KMS-11 (cell line): Measurements from ENCODE around the gene RBM17.

Experiments used
- H2AFZ ChIP-seq: fragments of 200-600 bp; sonication (generic); 2 replicates; pipeline ENCODE4 v1.6.1; 2016; ENCODE audit warnings: antibody characterized with exemption, mixed run types, low read depth
- H3K27ac ChIP-seq: fragments of 200-600 bp; sonication (generic); 2 replicates; pipeline ENCODE4 v1.6.1; 2016; ENCODE audit warnings: mild to moderate bottlenecking, mixed run types
- H3K27me3 ChIP-seq: fragments of 200-600 bp; sonication (generic); 2 replicates; pipeline ENCODE4 v1.6.1; 2017; ENCODE audit warnings: mild to moderate bottlenecking, low read depth, mixed run types, moderate library complexity; ENCODE audit not compliant: insufficient read depth
- H3K36me3 ChIP-seq: fragments of 200-600 bp; sonication (generic); 2 replicates; pipeline ENCODE4 v1.6.1; 2017; ENCODE audit warnings: mild to moderate bottlenecking, mixed run types; ENCODE audit not compliant: insufficient read depth
- H3K4me1 ChIP-seq: fragments of 200-600 bp; sonication (generic); 2 replicates; pipeline ENCODE4 v1.6.1; 2016; ENCODE audit warnings: mild to moderate bottlenecking, low read depth, mixed run types; ENCODE audit not compliant: poor library complexity, severe bottlenecking
- H3K4me2 ChIP-seq: fragments of 200-600 bp; sonication (generic); 2 replicates; pipeline ENCODE4 v1.7.0; 2016; ENCODE audit warnings: mild to moderate bottlenecking, mixed run types
- H3K4me3 ChIP-seq: fragments of 200-600 bp; sonication (generic); IDR thresholded peaks from 2 replicates; pipeline ENCODE4 v1.6.1; 2017; ENCODE audit warnings: low read depth, low read length, mixed read lengths; ENCODE audit not compliant: insufficient read depth
- H3K79me2 ChIP-seq: fragments of 200-600 bp; sonication (generic); 2 replicates; pipeline ENCODE4 v1.6.1; 2016; ENCODE audit warnings: low read depth, mixed run types; ENCODE audit not compliant: insufficient read depth
- H3K9ac ChIP-seq: fragments of 200-600 bp; sonication (generic); 2 replicates; pipeline ENCODE4 v1.6.1; 2016; ENCODE audit warnings: mild to moderate bottlenecking, mixed run types
- H4K20me1 ChIP-seq: fragments of 200-600 bp; sonication (generic); 2 replicates; pipeline ENCODE4 v1.6.1; 2016; ENCODE audit warnings: mild to moderate bottlenecking, mixed run types; ENCODE audit not compliant: insufficient read depth
- CTCF ChIP-seq: fragments of 200-600 bp; sonication (generic); conservative IDR thresholded peaks from 2 replicates; pipeline ENCODE4 v1.6.1; 2017; ENCODE audit warnings: low read depth, mild to moderate bottlenecking, antibody characterized with exemption, low read length, moderate library complexity, mixed read lengths

The RBM17 gene

GRCh38 chr10:6082496-6083395 lies 6.1 kb upstream of the RBM17 start:
- Histone ChIP-seq H3K27me3 (no peaks in the 10 kb centered on the region), H3K27ac (no peak overlapping the region), H2AFZ (no peak overlapping the region), H3K36me3 (no peaks in the 10 kb centered on the region), H4K20me1 (no peaks in the 10 kb centered on the region), H3K4me1 (no peaks in the 10 kb centered on the region), H3K4me3 (no peak overlapping the region), H3K4me2 (no peak overlapping the region), H3K79me2 (no peaks in the 10 kb centered on the region), H3K9ac (no peak overlapping the region)
- no peak for TF ChIP-seq CTCF

- Histone ChIP-seq H3K4me2 (no peak overlapping the region), H3K4me3 (no peak overlapping the region), H3K27me3 (no peaks in the 10 kb centered on the region), H3K79me2 (no peaks in the 10 kb centered on the region), H3K36me3 (no peaks in the 10 kb centered on the region), H3K27ac (no peak overlapping the region), H2AFZ (no peak overlapping the region), H3K9ac (no peak overlapping the region), H3K4me1 (no peaks in the 10 kb centered on the region), H4K20me1 (no peaks in the 10 kb centered on the region)
- TF ChIP-seq CTCF: no peak
Measured at GRCh38 chr10:6083523-6084475, 5.0 kb upstream of the RBM17 start.

GRCh38 chr10:6086375-6087233 lies 2.2 kb upstream of the RBM17 start:
- H3K27ac ChIP-seq: no peak overlapping the region
- no peak overlapping the region for H3K4me2 ChIP-seq
- no peaks in the 10 kb centered on the region for H3K27me3 ChIP-seq
- peaks cover 26% of the 10 kb centered on the region for H3K79me2 ChIP-seq
- no peak overlapping the region for H3K9ac ChIP-seq
- no peaks in the 10 kb centered on the region for H3K36me3 ChIP-seq
- H2AFZ ChIP-seq: no peak overlapping the region; the same call in 1 of the 2 replicates
- peaks cover 20% of the 10 kb centered on the region for H4K20me1 ChIP-seq
- no peak overlapping the region for H3K4me3 ChIP-seq
- peak; percentile 77 for TF ChIP-seq CTCF
- H3K4me1 ChIP-seq: peaks cover 16% of the 10 kb centered on the region
